ENCODE results near the gene KDELR1. TPM values are rescaled to one million over a fixed set of nuclear protein-coding genes. Genes with fewer than 3 reads are reported as not detected.
A peak's percentile ranks its signal among the peaks of the same experiment; 100 is the strongest.

KDELR1 gene
- total and polyA plus RNA-seq, 9 of the 15 experiments (the other 6 are each of a cell fraction or from before 2014, with no cell fraction given), result 6.1 to 165 (median 58.5) TPM

DNA sequence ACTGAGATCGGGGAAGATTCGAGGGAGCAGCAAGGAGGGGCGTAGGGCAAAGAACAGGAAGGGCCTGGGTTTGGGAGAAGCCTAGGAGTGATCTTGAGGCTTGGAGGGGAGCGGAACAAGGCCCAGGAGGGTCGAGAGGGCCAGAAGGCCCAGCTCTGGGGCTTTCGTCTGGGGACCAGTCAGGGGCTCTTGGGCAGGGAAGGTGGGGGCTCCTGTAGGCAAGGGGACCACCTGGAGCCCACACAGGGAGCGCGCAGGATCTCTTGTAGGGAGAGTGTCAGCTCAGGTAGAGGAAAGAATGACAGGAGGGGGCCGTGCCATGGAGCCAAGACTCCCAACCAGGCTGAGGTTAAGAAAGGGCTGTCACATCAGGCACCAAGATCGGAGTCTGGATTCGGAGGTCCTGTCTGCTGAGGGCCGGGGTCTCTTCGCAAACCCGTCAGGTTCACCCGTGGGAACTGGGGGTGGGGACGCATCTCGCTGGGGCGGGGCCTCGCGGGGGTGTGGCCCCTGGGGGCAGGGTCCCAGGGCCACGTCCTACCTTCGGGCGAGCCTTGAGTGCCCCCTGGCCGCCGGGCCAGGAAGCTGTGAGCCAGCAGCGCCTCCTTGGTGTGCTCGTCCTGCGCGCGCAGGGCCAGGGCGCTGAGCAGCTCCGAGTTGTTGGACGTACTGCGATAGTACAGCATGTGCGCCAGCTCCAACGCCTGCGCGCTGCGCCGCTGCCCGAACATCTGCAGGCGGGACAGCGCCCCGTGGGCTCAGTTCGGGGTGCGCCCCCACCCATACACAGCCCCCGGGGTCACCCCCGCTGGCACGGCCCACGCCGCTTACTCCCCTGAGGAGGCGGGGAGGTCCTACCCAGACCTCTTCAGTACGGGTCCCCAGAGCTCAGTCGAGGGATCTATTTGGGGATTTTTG lies 57.6 kb downstream of the KDELR1 start (continued):
- TF ChIP-seq, protein P1, sequence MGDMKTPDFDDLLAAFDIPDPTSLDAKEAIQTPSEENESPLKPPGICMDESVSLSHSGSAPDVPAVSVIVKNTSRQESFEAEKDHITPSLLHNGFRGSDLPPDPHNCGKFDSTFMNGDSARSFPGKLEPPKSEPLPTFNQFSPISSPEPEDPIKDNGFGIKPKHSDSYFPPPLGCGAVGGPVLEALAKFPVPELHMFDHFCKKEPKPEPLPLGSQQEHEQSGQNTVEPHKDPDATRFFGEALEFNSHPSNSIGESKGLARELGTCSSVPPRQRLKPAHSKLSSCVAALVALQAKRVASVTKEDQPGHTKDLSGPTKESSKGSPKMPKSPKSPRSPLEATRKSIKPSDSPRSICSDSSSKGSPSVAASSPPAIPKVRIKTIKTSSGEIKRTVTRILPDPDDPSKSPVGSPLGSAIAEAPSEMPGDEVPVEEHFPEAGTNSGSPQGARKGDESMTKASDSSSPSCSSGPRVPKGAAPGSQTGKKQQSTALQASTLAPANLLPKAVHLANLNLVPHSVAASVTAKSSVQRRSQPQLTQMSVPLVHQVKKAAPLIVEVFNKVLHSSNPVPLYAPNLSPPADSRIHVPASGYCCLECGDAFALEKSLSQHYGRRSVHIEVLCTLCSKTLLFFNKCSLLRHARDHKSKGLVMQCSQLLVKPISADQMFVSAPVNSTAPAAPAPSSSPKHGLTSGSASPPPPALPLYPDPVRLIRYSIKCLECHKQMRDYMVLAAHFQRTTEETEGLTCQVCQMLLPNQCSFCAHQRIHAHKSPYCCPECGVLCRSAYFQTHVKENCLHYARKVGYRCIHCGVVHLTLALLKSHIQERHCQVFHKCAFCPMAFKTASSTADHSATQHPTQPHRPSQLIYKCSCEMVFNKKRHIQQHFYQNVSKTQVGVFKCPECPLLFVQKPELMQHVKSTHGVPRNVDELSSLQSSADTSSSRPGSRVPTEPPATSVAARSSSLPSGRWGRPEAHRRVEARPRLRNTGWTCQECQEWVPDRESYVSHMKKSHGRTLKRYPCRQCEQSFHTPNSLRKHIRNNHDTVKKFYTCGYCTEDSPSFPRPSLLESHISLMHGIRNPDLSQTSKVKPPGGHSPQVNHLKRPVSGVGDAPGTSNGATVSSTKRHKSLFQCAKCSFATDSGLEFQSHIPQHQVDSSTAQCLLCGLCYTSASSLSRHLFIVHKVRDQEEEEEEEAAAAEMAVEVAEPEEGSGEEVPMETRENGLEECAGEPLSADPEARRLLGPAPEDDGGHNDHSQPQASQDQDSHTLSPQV (IDR thresholded peaks at IDR 0.05), result peak; percentile 91
- peak; percentile 81 for TF ChIP-seq NFRKB (IDR thresholded peaks at IDR 0.05; ENCODE audit: low read depth)
- TF ChIP-seq MTA3 (IDR thresholded peaks at IDR 0.05; ENCODE audit: borderline replicate concordance), result peak; percentile 71
- TF ChIP-seq, protein P2, sequence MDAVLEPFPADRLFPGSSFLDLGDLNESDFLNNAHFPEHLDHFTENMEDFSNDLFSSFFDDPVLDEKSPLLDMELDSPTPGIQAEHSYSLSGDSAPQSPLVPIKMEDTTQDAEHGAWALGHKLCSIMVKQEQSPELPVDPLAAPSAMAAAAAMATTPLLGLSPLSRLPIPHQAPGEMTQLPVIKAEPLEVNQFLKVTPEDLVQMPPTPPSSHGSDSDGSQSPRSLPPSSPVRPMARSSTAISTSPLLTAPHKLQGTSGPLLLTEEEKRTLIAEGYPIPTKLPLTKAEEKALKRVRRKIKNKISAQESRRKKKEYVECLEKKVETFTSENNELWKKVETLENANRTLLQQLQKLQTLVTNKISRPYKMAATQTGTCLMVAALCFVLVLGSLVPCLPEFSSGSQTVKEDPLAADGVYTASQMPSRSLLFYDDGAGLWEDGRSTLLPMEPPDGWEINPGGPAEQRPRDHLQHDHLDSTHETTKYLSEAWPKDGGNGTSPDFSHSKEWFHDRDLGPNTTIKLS (IDR thresholded peaks at IDR 0.05; ENCODE audit: borderline replicate concordance, low read depth), result 0 out of 2 replicates have a peak, but pooled peaks have one; percentile 7
- peak; percentile 69; the same call in 1 of the 2 replicates for TF ChIP-seq ZNF197 (CRISPR knock-in tag; IDR thresholded peaks at IDR 0.05; ENCODE audit: low read depth)
- TF ChIP-seq TRIM24 (IDR thresholded peaks at IDR 0.05), result peak in 1 of 2 experiments; percentile 24; a peak in 1 of 4 replicates
- no peak for TF ChIP-seq ZNF717 (CRISPR knock-in tag; IDR thresholded peaks at IDR 0.05)
- TF ChIP-seq MTF1 (CRISPR knock-in tag; IDR thresholded peaks at IDR 0.05; ENCODE audit: borderline replicate concordance), result no peak
- peak; percentile 95 for TF ChIP-seq SMC3 (conservative IDR thresholded peaks at IDR 0.05; ENCODE audit: insufficient read depth, low read depth, low read length)
- no peak for TF ChIP-seq MAFK (IDR thresholded peaks at IDR 0.05; ENCODE audit: low read length)
- peak; percentile 22 for TF ChIP-seq FOSL1 (tag; conservative IDR thresholded peaks at IDR 0.05)
- TF ChIP-seq EWSR1 (IDR thresholded peaks at IDR 0.05; ENCODE audit: borderline replicate concordance, low read depth, partially characterized antibody), result no peak
- no peak for TF ChIP-seq ZNF165 (CRISPR knock-in tag; IDR thresholded peaks at IDR 0.05; ENCODE audit: borderline replicate concordance)
- peak; percentile 69 for TF ChIP-seq CTBP1 (IDR thresholded peaks at IDR 0.05; ENCODE audit: borderline replicate concordance)
- 0 out of 4 replicates have a peak, but pooled peaks of 1 of the 2 experiments have one; percentile 17 for TF ChIP-seq FOXK2 (conservative IDR thresholded peaks at IDR 0.05 in 1 of 2, IDR thresholded peaks at IDR 0.05 in 1 of 2; ENCODE audit: low read depth in 2 of 2)
- TF ChIP-seq, protein P3, sequence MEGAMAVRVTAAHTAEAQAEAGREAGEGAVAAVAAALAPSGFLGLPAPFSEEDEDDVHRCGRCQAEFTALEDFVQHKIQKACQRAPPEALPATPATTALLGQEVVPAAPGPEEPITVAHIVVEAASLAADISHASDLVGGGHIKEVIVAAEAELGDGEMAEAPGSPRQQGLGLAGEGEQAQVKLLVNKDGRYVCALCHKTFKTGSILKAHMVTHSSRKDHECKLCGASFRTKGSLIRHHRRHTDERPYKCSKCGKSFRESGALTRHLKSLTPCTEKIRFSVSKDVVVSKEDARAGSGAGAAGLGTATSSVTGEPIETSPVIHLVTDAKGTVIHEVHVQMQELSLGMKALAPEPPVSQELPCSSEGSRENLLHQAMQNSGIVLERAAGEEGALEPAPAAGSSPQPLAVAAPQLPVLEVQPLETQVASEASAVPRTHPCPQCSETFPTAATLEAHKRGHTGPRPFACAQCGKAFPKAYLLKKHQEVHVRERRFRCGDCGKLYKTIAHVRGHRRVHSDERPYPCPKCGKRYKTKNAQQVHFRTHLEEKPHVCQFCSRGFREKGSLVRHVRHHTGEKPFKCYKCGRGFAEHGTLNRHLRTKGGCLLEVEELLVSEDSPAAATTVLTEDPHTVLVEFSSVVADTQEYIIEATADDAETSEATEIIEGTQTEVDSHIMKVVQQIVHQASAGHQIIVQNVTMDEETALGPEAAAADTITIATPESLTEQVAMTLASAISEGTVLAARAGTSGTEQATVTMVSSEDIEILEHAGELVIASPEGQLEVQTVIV (CRISPR knock-in tag; IDR thresholded peaks at IDR 0.05; ENCODE audit: borderline replicate concordance), result no peak
- no peak for TF ChIP-seq POU5F1 (IDR thresholded peaks at IDR 0.05; ENCODE audit: borderline replicate concordance, low read depth, low read length, partially characterized antibody)
- peak in 1 of 2 experiments; percentile 60; a peak in 1 of 3 replicates for TF ChIP-seq CBX3 (IDR thresholded peaks at IDR 0.05; ENCODE audit: borderline replicate concordance in 1 of 2, low read length in 2 of 2)
- TF ChIP-seq DACH1 (IDR thresholded peaks at IDR 0.05; ENCODE audit: partially characterized antibody), result no peak

Data from K562 (cell line).